ENCODE measurements around the gene LCN2. TPM values are rescaled to one million over a fixed set of nuclear protein-coding genes. Genes with fewer than 3 reads are reported as not detected.

LCN2 gene
- total RNA-seq, 2 donors from 2014 or later, result 12.3 to 358 TPM

DNA sequence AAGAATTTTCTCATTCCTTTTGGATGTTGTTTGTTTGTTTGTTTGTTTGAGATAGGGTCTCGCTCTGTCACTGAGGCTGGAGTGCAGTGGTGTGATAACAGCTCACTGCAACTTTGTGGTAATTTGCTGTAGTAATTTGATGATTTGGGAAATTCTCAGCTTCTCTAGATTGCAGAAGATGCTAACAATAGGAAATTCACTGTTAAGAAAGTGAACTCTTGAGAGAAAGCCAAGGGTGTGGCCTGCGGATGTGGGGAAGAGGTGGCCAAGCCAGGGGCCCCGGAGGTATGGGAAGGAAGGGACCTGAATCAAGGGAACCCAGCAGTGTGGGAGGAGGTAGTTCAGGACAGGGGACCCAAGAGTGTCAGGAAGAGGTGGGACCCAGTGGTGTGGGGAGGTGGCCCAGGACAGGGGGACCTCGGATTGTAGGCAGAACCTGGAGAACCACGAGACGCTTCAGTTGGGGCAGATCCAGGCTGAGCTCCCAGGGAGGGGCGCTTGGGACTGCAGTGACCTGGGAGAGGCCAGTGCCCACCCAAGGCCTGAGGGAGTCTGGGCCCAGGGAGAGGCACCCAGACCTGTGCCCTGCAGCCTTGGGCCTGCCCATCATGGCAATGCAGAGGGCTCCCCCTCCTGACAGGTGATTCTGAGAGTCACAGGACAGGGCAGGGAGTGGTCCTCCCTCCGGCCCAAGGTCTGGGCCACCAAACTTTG lies 5.6 kb upstream of the LCN2 start:
- DNase-seq, result peak in 1 of 2 donors; percentile 45
- intact Hi-C loops (cut with DNase I, micrococcal nuclease), result no loop called here
- peak; percentile 73 for ATAC-seq

DNA sequence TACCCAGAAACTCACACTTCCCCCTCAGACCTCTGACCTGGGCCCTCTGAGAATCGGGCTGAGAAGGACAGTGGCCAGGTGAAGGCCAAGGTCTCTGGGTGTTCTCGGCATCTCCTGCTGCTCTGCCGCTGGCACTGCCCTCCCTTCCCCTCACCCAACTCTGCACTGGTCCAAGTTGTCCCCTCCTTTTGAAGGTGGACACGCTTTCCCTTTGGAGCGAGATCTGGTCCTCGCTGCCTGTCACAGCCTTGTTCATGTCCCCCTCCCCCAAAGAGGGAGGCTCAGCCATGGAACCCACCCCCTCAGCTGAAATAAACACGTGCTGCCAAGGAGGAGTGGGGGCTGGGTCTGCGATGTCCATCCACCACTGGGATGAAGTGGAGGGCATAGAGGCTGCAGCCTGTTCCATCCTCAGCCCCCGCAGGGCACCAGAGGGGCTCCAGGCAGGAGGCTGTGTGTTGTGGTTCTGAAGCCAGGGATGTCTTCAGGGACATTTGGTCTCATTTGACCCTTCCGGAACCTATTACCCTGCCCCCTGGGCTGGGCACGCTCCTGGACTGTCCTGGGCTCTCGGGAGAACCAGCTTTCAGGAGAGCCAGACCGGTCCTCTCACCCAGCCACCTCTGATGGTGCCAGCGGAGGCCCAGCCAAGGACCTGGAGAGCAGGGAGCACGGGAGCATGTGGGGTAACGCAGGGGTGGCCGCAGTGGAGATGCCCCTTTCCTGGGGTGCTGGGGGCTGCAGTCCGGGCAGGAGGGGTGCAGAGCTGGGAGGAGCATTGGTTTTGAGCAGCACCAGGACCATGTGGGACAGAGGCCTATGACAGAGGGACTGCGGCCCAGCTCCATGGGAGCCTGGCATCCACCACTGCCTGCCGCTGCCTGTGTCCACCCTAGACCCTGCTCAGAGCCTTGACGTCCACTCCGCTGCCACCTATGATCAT lies 4.7 kb upstream of the LCN2 start:
- intact Hi-C loops (cut with DNase I, micrococcal nuclease), result no loop called here
- ATAC-seq (no peak), DNase-seq (peak in 1 of 2 donors; percentile 26)

DNA sequence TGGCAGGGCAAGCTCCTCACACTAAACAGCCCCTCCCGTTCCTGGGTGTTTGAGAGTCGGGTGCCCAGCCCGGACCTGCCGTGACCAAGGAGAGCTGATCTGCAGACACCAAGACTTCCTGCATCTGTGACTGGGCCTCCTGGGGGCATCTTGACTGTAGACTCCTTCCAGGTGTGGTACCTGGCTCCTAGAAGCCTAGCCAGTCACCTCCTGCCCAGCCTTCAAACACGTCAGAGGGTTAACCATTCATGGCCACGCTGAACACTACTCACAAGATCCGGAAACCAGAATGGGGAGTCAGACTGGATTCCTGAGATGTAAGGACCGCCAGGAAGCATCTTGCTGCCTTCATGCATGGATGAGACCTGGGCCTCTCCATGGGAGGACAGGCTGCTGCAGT lies 3.7 kb upstream of the LCN2 start:
- DNase-seq (peak; percentile 3 to 22), ATAC-seq (no peak)
- intact Hi-C loops (cut with DNase I, micrococcal nuclease), result no loop called here

DNA sequence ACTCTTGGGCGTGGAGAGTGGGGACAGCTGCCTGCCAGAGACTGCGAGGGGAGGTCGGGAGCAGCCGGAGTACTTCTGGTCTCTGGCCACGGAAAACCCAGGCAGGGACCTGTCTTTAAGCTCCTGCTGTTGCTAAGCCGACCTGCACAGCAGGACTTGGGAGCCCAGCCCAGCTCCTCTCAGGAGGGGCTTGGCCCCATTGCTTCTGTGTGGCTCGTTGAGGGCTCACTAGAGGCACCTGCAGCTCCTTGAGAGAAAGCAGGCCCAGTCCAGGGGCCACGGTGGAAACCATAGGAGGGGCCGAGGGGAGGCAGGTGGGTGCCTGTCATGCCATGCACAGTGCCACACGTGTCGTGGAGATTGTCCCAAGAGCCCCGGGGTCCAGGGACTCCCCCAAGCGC lies 3.3 kb upstream of the LCN2 start:
- intact Hi-C loops (cut with DNase I, micrococcal nuclease), result no loop called here
- DNase-seq, result peak; percentile 3 to 30
- no peak for ATAC-seq

DNA sequence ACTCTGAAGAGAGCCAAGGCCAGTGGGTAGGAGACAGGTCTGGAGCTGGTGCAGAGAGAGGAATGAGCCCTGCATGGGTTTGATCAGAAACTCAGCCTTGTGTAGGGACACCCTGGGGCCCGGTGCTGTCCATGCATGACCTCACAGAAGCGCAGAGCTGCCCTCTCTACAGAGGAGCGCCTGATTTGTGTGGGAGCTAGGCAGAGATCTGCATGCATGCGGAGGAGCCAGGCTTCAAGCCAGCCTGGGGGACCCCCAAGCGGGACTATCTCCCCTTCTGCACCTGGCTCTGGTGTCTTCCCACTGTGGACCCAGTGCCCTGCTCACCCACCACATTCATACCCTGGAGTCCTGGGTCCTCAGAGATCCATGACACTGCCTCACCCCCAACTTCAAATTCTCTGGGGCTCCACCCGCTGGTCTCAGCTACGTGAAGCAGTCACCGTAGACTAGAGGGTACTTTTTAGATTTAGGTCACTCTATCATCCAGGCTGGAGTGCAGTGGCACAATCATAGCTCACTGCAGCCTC lies 2.6 kb upstream of the LCN2 start:
- ATAC-seq (no peak), DNase-seq (peak; percentile 1 to 22)

DNA sequence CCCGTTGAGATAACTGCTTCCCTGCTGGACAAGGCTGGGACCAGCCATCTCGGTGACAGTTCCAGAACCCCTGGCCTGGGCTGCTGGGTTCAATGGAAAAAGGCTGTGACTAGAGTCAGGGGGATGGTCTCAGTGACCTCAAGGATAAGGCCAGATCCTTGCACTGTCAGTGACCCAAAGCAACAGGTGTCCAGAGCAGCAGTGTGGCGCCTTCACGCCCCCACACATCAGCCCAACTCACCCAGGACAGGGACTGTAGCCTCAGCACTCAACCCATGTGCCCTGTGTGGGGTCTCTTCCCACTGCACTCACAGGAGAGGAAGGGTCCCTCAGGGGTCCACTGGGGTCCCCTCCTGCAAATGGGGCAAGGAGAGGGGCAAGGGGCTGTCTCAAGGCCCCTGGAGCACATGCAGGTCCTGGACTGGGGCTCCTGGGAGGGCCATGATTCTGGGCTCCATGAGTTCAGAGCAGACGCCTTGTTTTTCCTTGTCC lies 698 bp upstream of the LCN2 start:
- no peak for ATAC-seq
- no peak for DNase-seq
- intact Hi-C loops (cut with DNase I, micrococcal nuclease), result no loop called here

More for the DNA sequence above, 2.6 kb upstream of the LCN2 start:
- intact Hi-C loops (cut with DNase I, micrococcal nuclease), result no loop called here

DNA sequence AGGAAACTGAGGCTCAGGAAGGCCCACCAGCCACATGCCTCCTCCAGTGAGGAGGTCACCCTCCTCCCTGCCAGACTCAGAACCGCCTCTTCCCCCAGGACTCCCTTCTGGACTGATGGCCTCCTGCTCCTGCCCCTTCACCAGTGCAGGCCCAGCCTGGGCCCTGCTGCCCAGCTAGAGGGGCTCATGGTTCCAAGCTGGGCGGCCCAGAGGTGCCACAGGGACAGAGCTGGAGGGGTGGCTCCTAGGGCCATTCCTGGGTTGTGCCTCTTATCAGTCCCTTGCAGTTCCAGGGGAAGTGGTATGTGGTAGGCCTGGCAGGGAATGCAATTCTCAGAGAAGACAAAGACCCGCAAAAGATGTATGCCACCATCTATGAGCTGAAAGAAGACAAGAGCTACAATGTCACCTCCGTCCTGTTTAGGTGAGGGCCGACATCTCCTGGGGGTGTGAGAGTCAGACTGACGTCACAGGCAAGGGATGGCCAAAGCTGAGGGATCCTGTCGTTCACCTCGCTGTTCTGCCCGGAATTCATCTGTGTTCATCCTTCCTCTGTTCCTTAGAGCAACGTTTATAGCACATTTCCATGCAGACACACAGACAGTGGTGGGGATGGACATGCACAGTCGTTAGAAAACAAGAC lies 819 bp downstream of the LCN2 start:
- ATAC-seq, result no peak
- intact Hi-C loops (cut with DNase I, micrococcal nuclease), result no loop called here
- DNase-seq, result peak in 1 of 2 donors; percentile 9

DNA sequence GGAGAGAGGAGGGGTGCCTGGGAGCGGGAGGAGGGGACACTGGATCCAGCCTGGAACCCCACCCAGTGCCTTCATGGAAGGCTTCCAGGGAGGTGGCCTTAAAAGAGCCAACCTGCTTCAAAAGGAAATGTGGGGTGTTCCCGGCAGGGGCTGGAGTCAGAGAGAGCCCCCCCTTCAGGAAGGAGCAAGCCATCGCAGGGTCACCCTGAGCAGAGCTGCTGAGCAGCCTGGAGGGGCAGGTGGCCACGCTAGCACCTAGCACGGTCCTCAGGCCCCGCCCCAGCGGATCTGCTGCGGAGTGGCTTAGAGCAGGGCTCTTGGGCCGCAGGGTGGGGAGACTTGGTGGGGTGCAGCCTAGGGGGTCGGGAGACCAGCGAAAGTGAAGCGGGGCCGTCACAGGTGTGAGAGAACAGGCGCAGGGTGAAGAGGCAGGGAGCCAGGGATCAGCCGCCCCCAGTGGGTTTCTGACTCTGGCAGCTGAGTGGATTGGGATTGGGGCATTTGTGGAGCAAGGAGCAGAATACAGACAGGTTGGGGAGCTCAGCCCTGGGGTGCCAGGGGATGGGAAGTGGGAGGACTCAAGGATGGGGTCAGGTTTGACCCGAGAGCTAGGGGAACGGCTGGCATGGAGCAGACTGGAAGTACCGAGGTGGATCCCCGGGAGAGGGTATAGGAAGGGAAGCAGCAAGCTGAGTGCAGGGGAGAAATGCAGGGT lies 1.5 kb downstream of the LCN2 start:
- ATAC-seq, result peak; percentile 24
- DNase-seq, result peak; percentile 49 to 75
- intact Hi-C loops (cut with DNase I, micrococcal nuclease), result no loop called here

DNA sequence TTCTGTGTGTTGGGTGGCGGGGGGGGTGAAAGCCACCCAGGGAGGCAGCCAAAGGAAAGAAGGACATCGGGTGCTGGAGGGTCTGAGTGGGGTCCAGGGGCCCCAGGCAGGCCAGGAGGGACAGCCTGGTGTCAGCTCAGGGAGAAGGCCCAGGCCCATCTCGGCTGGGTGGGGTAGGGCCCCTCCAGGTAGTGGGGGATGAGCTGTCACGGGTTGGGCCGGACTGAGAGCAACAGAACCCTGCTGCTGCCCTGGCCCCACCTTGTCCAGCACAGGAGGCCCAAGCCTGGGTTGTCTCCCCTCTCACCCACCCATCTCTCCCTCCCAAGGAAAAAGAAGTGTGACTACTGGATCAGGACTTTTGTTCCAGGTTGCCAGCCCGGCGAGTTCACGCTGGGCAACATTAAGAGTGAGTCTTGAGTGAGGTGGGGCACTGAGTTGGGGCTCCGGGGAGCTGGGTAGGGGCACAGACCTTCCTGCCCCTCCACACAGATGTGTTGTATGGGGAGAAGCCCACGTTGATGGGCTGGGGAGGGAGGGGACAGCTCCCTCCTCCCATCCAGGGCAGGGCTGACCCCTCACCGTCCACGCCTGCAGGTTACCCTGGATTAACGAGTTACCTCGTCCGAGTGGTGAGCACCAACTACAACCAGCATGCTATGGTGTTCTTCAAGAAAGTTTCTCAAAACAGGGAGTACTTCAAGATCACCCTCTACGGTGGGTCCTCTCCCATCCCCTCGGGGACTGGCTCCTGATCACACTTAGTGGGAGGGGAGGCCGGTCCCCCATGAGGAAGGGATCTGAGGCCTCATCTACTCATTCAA lies 2.3 kb downstream of the LCN2 start:
- no peak for DNase-seq
- ATAC-seq, result no peak
- intact Hi-C loops (cut with DNase I, micrococcal nuclease), result no loop called here

DNA sequence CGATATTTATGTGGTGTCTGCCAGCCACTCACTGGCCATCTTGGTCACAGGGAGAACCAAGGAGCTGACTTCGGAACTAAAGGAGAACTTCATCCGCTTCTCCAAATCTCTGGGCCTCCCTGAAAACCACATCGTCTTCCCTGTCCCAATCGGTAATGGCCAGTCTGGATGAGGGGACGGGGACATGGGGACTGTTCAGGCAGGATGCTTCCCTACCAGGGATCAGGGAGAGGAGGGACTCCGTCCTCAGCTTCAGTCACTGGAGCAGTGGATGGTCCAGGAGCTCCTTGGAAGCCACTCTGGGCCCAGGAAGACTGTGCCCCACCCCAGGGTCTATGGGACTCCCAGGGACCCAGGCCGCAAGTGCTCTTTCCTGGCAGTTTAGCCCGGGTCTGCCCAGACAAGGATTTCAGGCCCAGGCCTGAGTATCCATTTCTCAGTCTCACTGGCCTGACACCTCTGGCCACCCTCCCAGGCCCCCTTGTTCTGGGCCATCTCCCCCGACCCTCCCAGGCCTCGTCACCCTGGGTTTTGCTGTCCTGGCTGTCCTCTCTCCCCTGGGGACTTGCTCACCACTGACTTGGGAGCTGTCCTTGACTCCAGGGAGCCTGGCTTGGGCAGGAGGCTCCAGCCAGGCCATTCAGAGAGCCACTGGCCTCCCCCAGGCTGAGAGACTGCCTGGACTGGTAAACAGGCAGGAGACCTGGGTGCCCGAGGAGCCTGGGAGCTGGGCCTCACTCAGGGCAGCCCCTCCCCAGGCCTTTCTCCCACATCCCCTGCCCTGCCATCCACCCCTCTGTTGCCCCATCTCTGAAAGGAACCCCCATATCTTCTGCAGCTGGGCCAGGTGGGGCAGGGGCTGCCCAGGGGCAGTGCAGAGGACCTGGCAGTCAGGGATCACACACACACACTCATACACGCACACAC lies 3.1 kb downstream of the LCN2 start:
- intact Hi-C loops (cut with DNase I, micrococcal nuclease), result no loop called here
- no peak for DNase-seq
- no peak for ATAC-seq

DNA sequence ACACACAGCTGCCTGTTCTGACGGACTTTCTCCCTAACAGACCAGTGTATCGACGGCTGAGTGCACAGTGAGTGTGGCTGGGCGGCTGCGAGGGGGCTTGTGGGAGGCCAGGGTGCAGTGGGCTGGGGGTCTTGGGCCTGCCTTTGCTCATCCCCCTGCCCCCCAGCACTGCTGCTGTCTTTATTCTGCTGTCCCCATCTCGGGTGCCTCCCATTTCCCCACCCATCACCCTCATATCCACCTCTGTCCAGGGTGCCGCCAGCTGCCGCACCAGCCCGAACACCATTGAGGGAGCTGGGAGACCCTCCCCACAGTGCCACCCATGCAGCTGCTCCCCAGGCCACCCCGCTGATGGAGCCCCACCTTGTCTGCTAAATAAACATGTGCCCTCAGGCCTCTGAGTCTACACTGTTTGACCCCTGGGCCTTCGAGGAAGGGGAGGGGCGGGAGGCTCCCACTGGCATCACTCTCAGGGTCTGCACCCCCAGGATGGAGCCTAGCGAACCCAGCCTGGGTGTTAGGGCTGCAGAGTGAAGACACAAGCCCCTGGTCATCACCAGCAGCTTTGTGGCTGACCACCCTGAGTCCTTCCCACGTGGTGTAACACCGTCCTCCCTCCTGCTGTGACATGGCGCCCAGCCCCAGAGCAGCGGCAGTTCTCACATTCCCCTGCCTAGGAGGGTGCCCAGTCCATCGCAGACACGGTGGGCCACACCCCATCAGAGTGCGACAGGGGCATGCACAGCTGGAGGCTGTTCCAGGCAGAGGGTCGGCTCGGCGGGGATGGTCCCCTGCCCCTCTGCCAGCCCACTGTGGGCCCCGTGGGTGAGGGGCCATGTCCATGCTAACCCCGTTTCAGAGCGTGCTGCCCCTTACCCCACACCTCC lies 4.0 kb downstream of the LCN2 start:
- DNase-seq, result peak in 1 of 2 donors; percentile 19
- intact Hi-C loops (cut with DNase I, micrococcal nuclease), result no loop called here

DNA sequence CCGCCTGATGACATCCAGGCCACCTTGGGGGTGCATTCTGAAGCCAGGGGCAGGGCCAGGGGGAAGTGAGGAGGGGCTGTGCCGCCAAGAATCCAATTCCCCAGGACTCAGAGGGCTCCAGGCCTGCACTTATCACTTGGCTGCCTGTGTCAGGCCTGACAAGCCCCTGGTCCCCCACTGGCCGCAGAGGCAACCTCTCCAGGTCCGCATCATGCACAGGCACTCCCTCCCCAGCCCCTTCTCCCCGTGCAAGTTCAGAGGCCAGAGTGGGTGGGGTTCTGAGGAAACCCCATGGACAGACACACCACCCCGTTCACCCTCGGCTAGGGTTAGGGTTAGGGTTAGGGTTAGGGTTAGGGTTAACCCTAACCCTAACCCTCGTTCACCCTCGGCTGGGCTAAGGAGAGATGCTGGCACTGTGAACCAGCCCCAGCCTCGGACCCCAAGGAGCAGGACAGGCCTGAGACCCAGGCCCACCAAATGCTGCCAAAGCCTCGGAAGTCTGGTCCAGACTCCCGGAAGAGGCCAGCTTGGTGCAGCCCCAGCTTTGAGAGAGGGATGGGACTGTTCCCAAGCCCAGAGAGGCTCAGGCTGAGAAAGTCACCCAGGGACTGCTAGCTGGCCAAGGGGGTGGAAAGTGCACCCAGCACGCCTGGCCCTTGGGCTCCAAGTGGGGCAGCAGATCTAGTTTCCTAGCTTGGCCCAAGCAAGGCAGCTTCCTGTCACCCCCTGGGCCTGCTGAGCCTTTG lies 4.9 kb downstream of the LCN2 start:
- intact Hi-C loops (cut with DNase I, micrococcal nuclease), result no loop called here
- ATAC-seq (no peak), DNase-seq (peak in 1 of 2 donors; percentile 25)

More for the DNA sequence above, 4.0 kb downstream of the LCN2 start:
- ATAC-seq, result no peak

DNA sequence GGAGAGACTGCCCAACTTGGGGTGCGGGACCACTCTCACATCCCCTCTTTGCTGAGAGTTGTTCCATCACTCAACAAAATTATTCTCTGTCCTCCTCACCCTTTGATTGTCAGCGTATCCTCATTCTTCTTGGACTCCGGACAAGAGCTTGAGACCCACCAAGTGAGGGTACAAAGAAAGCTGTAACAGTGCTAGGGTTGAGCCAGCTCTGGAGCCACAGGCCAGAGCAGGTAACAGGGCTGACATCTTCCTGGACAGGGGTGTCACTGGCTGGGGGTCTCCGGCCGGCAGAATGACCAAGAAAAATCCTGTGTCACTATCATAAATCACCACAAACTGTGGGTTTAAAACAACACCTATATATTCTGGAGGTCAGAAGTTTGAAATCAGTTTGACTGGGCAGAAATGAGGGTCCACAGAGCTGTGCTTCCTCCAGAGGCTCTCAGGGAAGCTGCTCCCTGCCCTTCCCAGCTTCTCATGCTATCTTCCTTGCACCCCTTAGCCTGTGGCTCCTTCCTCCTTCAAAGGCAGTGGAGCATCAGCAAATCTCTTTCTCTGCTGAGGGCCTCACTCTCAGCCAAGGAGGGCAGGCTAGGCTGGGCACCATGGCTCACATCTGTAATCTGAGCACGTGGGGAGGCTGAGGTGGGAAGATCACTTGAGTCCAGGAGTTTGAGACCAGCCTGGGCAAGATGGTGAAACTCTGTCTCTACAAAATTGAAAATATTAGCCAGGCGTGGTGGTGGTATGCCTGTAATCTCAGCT lies 6.7 kb downstream of the LCN2 start:
- ATAC-seq (no peak), DNase-seq (peak in 1 of 2 donors; percentile 14)
- intact Hi-C loops (cut with DNase I, micrococcal nuclease), result no loop called here

DNA sequence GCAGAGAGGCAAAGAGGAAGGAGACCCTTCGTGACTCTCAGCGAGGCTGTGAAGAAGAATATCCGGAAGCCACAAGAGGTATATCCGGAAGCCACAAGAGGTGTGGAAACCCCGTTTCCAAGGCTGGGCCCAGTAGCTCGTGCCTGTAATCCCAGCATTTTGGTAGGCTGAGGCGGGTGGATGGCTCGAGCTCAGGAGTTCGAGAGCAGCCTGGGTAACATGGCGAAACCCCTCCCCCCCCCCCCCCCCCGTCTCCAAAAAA lies 10.2 kb downstream of the LCN2 start:
- ATAC-seq (peak; percentile 29), DNase-seq (peak in 1 of 2 donors; percentile 49)
- intact Hi-C loops (cut with DNase I, micrococcal nuclease), result no loop called here

All from left colon (tissue), 2 donors.